Measurements from ENCODE around the gene GPR21.

GRCh38 chr9:123028973-123029372, 4.5 kb upstream of the GPR21 start:
- TF ChIP-seq CTCF (IDR thresholded peaks at IDR 0.05), result no peak
- TF ChIP-seq POLR2A (IDR thresholded peaks at IDR 0.05), result no peak
